Measurements from ENCODE around the gene DPAGT1. TPM values are rescaled to one million over a fixed set of nuclear protein-coding genes. Genes with fewer than 3 reads are reported as not detected.

The DPAGT1 gene
- total and polyA plus RNA-seq, 4 donors = 19.0 to 50.9 (median 33.0) TPM

DNA sequence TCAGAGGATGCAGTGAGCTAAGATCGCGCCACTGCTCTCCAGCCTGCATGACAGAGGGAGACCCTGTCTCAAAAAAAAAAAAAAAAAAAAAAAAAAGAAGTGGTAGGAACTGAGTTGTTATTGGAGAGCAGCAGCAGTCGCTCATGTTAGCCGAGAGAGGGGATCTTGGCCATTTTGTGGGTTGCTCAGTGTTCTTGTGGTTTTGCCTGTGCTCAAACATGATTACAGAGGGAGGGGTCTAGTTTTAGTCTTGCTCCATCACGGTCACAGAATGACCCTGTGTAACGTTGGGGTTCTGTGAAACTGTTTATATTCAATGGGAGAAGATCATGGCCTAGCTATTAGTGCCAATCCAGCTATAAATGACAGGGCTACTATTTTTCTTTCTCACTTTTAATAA is 1.9 kb downstream of the DPAGT1 start:
- DNase-seq (no peak), ATAC-seq (ENCODE audit: insufficient read depth, low FRiP score) (no peak)
- H3K4me3 ChIP-seq = no peak overlapping the region
- no peak overlapping the region for H3K27ac ChIP-seq (ENCODE audit: low read depth in 1 of 2, low read length in 1 of 2)
- TF ChIP-seq, protein P1, sequence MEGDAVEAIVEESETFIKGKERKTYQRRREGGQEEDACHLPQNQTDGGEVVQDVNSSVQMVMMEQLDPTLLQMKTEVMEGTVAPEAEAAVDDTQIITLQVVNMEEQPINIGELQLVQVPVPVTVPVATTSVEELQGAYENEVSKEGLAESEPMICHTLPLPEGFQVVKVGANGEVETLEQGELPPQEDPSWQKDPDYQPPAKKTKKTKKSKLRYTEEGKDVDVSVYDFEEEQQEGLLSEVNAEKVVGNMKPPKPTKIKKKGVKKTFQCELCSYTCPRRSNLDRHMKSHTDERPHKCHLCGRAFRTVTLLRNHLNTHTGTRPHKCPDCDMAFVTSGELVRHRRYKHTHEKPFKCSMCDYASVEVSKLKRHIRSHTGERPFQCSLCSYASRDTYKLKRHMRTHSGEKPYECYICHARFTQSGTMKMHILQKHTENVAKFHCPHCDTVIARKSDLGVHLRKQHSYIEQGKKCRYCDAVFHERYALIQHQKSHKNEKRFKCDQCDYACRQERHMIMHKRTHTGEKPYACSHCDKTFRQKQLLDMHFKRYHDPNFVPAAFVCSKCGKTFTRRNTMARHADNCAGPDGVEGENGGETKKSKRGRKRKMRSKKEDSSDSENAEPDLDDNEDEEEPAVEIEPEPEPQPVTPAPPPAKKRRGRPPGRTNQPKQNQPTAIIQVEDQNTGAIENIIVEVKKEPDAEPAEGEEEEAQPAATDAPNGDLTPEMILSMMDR (IDR thresholded peaks at IDR 0.05; ENCODE audit: control extremely low read depth, extremely low read depth) = no peak
- peaks cover 4 to 28% (median 8%) of the 10 kb centered on the region in 5 donors for H3K4me1 ChIP-seq (ENCODE audit: control insufficient read depth in 5 of 5, insufficient read depth in 5 of 5, low read length in 5 of 5)
- WGBS, 2 donors = 57 to 72% methylated on average over 6 of the region's 6 CpGs
- no peaks in the 10 kb centered on the region for H3K27me3 ChIP-seq (ENCODE audit: control insufficient read depth in 3 of 3, insufficient read depth in 3 of 3, low read length in 2 of 3)
- no peak overlapping the region for H3K9ac ChIP-seq (ENCODE audit: insufficient read depth in 1 of 2, low read length in 2 of 2)
- peaks cover 0 to 2% (median 0%) of the 10 kb centered on the region in 4 donors for H3K9me3 ChIP-seq (ENCODE audit: control insufficient read depth in 4 of 4, insufficient read depth in 3 of 4, low read length in 3 of 4)
- peaks cover 5 to 25% (median 16%) of the 10 kb centered on the region in 4 donors for H3K36me3 ChIP-seq (ENCODE audit: control insufficient read depth in 4 of 4, insufficient read depth in 4 of 4, low read length in 4 of 4)

GRCh38 chr11:119095066-119095880 is 6.4 kb downstream of the DPAGT1 start:
- peaks cover 8 to 42% (median 18%) of the 10 kb centered on the region in 5 donors for H3K4me1 ChIP-seq (ENCODE audit: control insufficient read depth in 5 of 5, insufficient read depth in 5 of 5, low read length in 5 of 5)
- DNase-seq = peak; percentile 100
- no peaks in the 10 kb centered on the region for H3K9me3 ChIP-seq (ENCODE audit: control insufficient read depth in 4 of 4, insufficient read depth in 3 of 4, low read length in 3 of 4)
- TF ChIP-seq, protein P1 (IDR thresholded peaks at IDR 0.05; ENCODE audit: control extremely low read depth, extremely low read depth) = no peak
- no peaks in the 10 kb centered on the region for H3K27me3 ChIP-seq (ENCODE audit: control insufficient read depth in 3 of 3, insufficient read depth in 3 of 3, low read length in 2 of 3)
- H3K4me3 ChIP-seq = peak overlapping the region; percentile 73
- peak; percentile 94 for ATAC-seq (ENCODE audit: insufficient read depth, low FRiP score)
- H3K27ac ChIP-seq (ENCODE audit: low read depth in 1 of 2, low read length in 1 of 2) = peak overlapping the region; percentile 92 to 94
- WGBS, 2 donors = 0 to 1% methylated on average over 77 to 79 of the region's 79 CpGs
- H3K36me3 ChIP-seq (ENCODE audit: control insufficient read depth in 4 of 4, insufficient read depth in 4 of 4, low read length in 4 of 4) = peaks cover 5 to 36% (median 24%) of the 10 kb centered on the region in 4 donors
- peak overlapping the region in 1 of 2 donors; percentile 70 for H3K9ac ChIP-seq (ENCODE audit: insufficient read depth in 1 of 2, low read length in 2 of 2)

- TF ChIP-seq, protein P1 (IDR thresholded peaks at IDR 0.05; ENCODE audit: control extremely low read depth, extremely low read depth) = peak; percentile 48
- Histone ChIP-seq H3K27ac (ENCODE audit: low read depth in 1 of 2, low read length in 1 of 2) (peak overlapping the region; percentile 92 to 94), H3K4me3 (peak overlapping the region; percentile 73), H3K9me3 (ENCODE audit: control insufficient read depth in 4 of 4, insufficient read depth in 3 of 4, low read length in 3 of 4) (no peaks in the 10 kb centered on the region), H3K27me3 (ENCODE audit: control insufficient read depth in 3 of 3, insufficient read depth in 3 of 3, low read length in 2 of 3) (no peaks in the 10 kb centered on the region), H3K4me1 (ENCODE audit: control insufficient read depth in 5 of 5, insufficient read depth in 5 of 5, low read length in 5 of 5) (peaks cover 8 to 39% (median 18%) of the 10 kb centered on the region in 5 donors), H3K9ac (ENCODE audit: insufficient read depth in 1 of 2, low read length in 2 of 2) (peak overlapping the region in 1 of 2 donors; percentile 70), H3K36me3 (ENCODE audit: control insufficient read depth in 4 of 4, insufficient read depth in 4 of 4, low read length in 4 of 4) (peaks cover 5 to 36% (median 25%) of the 10 kb centered on the region in 4 donors)
- WGBS, 2 donors = 1% methylated on average over 18 to 19 of the region's 19 CpGs
- DNase-seq (peak in 2 of 3 donors; percentile 84 to 88), ATAC-seq (ENCODE audit: insufficient read depth, low FRiP score) (peak; percentile 81)
Measured at GRCh38 chr11:119094816-119095065, 6.9 kb downstream of the DPAGT1 start.

Data from lung (tissue), 12 donors.